ENCODE data around the gene FAM184B. TPM values are rescaled to one million over a fixed set of nuclear protein-coding genes. Genes with fewer than 3 reads are reported as not detected.

FAM184B gene
- total RNA-seq, 2 experiments from 2014 or later = not detected

- DNase-seq = no peak
- Mint-ChIP-seq H3K27me3 (no peaks in the 10 kb centered on the region), H3K36me3 (ENCODE audit: low read depth) (no peaks in the 10 kb centered on the region), H3K9me3 (no peaks in the 10 kb centered on the region), H3K4me3 (no peak overlapping the region), H3K4me1 (no peaks in the 10 kb centered on the region), H3K27ac (no peak overlapping the region)
- CTCF ChIA-PET = no interaction called here
- POLR2A ChIA-PET = no interaction called here
Observed at GRCh38 chr4:17705107-17705506, 76.3 kb downstream of the FAM184B start.

GRCh38 chr4:17704020-17704650 lies 77.3 kb downstream of the FAM184B start:
- no peak overlapping the region for H3K27ac Mint-ChIP-seq
- no peaks in the 10 kb centered on the region for H3K36me3 Mint-ChIP-seq (ENCODE audit: low read depth)
- POLR2A ChIA-PET = no interaction called here
- H3K4me3 Mint-ChIP-seq = no peak overlapping the region
- no peaks in the 10 kb centered on the region for H3K9me3 Mint-ChIP-seq
- peaks cover 3% of the 10 kb centered on the region for H3K27me3 Mint-ChIP-seq
- CTCF ChIA-PET = interaction anchor here (0.6 kb wide), 1 partner anchor 332 kb away, joined by 5 read pairs; no protein-coding TSS in a partner anchor
- DNase-seq = no peak
- H3K4me1 Mint-ChIP-seq = no peaks in the 10 kb centered on the region

GRCh38 chr4:17702641-17703040 lies 78.8 kb downstream of the FAM184B start:
- no peaks in the 10 kb centered on the region for H3K4me1 Mint-ChIP-seq
- no peak for DNase-seq
- peaks cover 3% of the 10 kb centered on the region for H3K9me3 Mint-ChIP-seq
- ChIA-PET POLR2A (no interaction called here), CTCF (no interaction called here)
- no peak overlapping the region for H3K4me3 Mint-ChIP-seq
- no peaks in the 10 kb centered on the region for H3K36me3 Mint-ChIP-seq (ENCODE audit: low read depth)
- H3K27ac Mint-ChIP-seq = no peak overlapping the region
- H3K27me3 Mint-ChIP-seq = peaks cover 8% of the 10 kb centered on the region

- no peak for DNase-seq
- ChIA-PET POLR2A (no interaction called here), CTCF (no interaction called here)
- Mint-ChIP-seq H3K4me3 (no peak overlapping the region), H3K27me3 (peaks cover 8% of the 10 kb centered on the region), H3K27ac (no peak overlapping the region), H3K36me3 (ENCODE audit: low read depth) (no peaks in the 10 kb centered on the region), H3K4me1 (no peaks in the 10 kb centered on the region), H3K9me3 (peaks cover 3% of the 10 kb centered on the region)
Observed at GRCh38 chr4:17701882-17702281, 79.5 kb downstream of the FAM184B start.

- Mint-ChIP-seq H3K27me3 (peaks cover 8% of the 10 kb centered on the region), H3K4me1 (no peaks in the 10 kb centered on the region), H3K36me3 (ENCODE audit: low read depth) (no peaks in the 10 kb centered on the region), H3K9me3 (peaks cover 3% of the 10 kb centered on the region), H3K27ac (no peak overlapping the region), H3K4me3 (no peak overlapping the region)
- no peak for DNase-seq
- ChIA-PET CTCF (no interaction called here), POLR2A (no interaction called here)
Observed at GRCh38 chr4:17701138-17701839, 80.1 kb downstream of the FAM184B start.

GRCh38 chr4:17699380-17699779 lies 82.0 kb downstream of the FAM184B start:
- ChIA-PET POLR2A (no interaction called here), CTCF (no interaction called here)
- no peaks in the 10 kb centered on the region for H3K4me1 Mint-ChIP-seq
- no peak overlapping the region for H3K4me3 Mint-ChIP-seq
- peaks cover 3% of the 10 kb centered on the region for H3K9me3 Mint-ChIP-seq
- H3K27ac Mint-ChIP-seq = no peak overlapping the region
- no peaks in the 10 kb centered on the region for H3K36me3 Mint-ChIP-seq (ENCODE audit: low read depth)
- DNase-seq = no peak
- H3K27me3 Mint-ChIP-seq = peaks cover 14% of the 10 kb centered on the region

GRCh38 chr4:17698116-17698515 lies 83.3 kb downstream of the FAM184B start:
- POLR2A ChIA-PET = no interaction called here
- peaks cover 14% of the 10 kb centered on the region for H3K27me3 Mint-ChIP-seq
- DNase-seq = no peak
- CTCF ChIA-PET = no interaction called here
- no peak overlapping the region for H3K27ac Mint-ChIP-seq
- H3K9me3 Mint-ChIP-seq = peaks cover 3% of the 10 kb centered on the region
- no peaks in the 10 kb centered on the region for H3K4me1 Mint-ChIP-seq
- no peak overlapping the region for H3K4me3 Mint-ChIP-seq
- no peaks in the 10 kb centered on the region for H3K36me3 Mint-ChIP-seq (ENCODE audit: low read depth)

GRCh38 chr4:17695341-17695740 lies 86.1 kb downstream of the FAM184B start:
- Mint-ChIP-seq H3K9me3 (peaks cover 3% of the 10 kb centered on the region), H3K4me3 (no peak overlapping the region), H3K27ac (no peak overlapping the region), H3K4me1 (no peaks in the 10 kb centered on the region), H3K27me3 (peaks cover 14% of the 10 kb centered on the region), H3K36me3 (ENCODE audit: low read depth) (no peaks in the 10 kb centered on the region)
- CTCF ChIA-PET = interaction anchor here (0.9 kb wide), 1 partner anchor 9 kb away, joined by 6 read pairs; no protein-coding TSS in a partner anchor
- POLR2A ChIA-PET = no interaction called here
- no peak for DNase-seq

- Mint-ChIP-seq H3K36me3 (ENCODE audit: low read depth) (no peaks in the 10 kb centered on the region), H3K27ac (no peak overlapping the region), H3K9me3 (peaks cover 3% of the 10 kb centered on the region), H3K4me1 (no peaks in the 10 kb centered on the region), H3K4me3 (no peak overlapping the region), H3K27me3 (peaks cover 14% of the 10 kb centered on the region)
- ChIA-PET CTCF (interaction anchor here (0.6 to 0.9 kb wide), 2 partner anchors 9 to 528 kb away, joined by 4 to 6 read pairs; no protein-coding TSS in a partner anchor), POLR2A (no interaction called here)
- no peak for DNase-seq
Observed at GRCh38 chr4:17694552-17694951, 86.9 kb downstream of the FAM184B start.

- ChIA-PET POLR2A (no interaction called here), CTCF (no interaction called here)
- H3K4me3 Mint-ChIP-seq = no peak overlapping the region
- no peak overlapping the region for H3K27ac Mint-ChIP-seq
- no peak for DNase-seq
- H3K27me3 Mint-ChIP-seq = peaks cover 3% of the 10 kb centered on the region
- no peaks in the 10 kb centered on the region for H3K36me3 Mint-ChIP-seq (ENCODE audit: low read depth)
- no peaks in the 10 kb centered on the region for H3K9me3 Mint-ChIP-seq
- H3K4me1 Mint-ChIP-seq = no peaks in the 10 kb centered on the region
Observed at GRCh38 chr4:17690898-17691297, 90.5 kb downstream of the FAM184B start.

- no peaks in the 10 kb centered on the region for H3K36me3 Mint-ChIP-seq (ENCODE audit: low read depth)
- no peak for DNase-seq
- no peak overlapping the region for H3K27ac Mint-ChIP-seq
- ChIA-PET POLR2A (no interaction called here), CTCF (interaction anchor here (0.7 kb wide), 1 partner anchor 114 kb away, joined by 4 read pairs; no protein-coding TSS in a partner anchor)
- no peaks in the 10 kb centered on the region for H3K9me3 Mint-ChIP-seq
- H3K27me3 Mint-ChIP-seq = peaks cover 3% of the 10 kb centered on the region
- no peak overlapping the region for H3K4me3 Mint-ChIP-seq
- no peaks in the 10 kb centered on the region for H3K4me1 Mint-ChIP-seq
Observed at GRCh38 chr4:17690135-17690534, 91.3 kb downstream of the FAM184B start.

GRCh38 chr4:17688011-17688441 lies 93.4 kb downstream of the FAM184B start:
- H3K27ac Mint-ChIP-seq = no peak overlapping the region
- no peak overlapping the region for H3K4me3 Mint-ChIP-seq
- no peaks in the 10 kb centered on the region for H3K4me1 Mint-ChIP-seq
- no peaks in the 10 kb centered on the region for H3K9me3 Mint-ChIP-seq
- CTCF ChIA-PET = no interaction called here
- H3K36me3 Mint-ChIP-seq (ENCODE audit: low read depth) = no peaks in the 10 kb centered on the region
- no peak for DNase-seq
- H3K27me3 Mint-ChIP-seq = no peaks in the 10 kb centered on the region
- POLR2A ChIA-PET = no interaction called here

- CTCF ChIA-PET = no interaction called here
- POLR2A ChIA-PET = no interaction called here
- Mint-ChIP-seq H3K27me3 (no peaks in the 10 kb centered on the region), H3K9me3 (no peaks in the 10 kb centered on the region), H3K4me3 (no peak overlapping the region), H3K27ac (no peak overlapping the region), H3K4me1 (no peaks in the 10 kb centered on the region), H3K36me3 (ENCODE audit: low read depth) (no peaks in the 10 kb centered on the region)
- no peak for DNase-seq
Observed at GRCh38 chr4:17687237-17687857, 94.1 kb downstream of the FAM184B start.
